Cardiac fibroblast (primary cell): Measurements from ENCODE around the gene EMP2.

Experiments used
- DNase-seq, 2 donors: peaks; one replicate each; pipeline versions ENCODE4 v3.0.0 to v3.0.0-alpha.2; 2010; ENCODE audit warnings: low read depth in 2 of 2
- H3K4me3 ChIP-seq, 2 donors: replicated peaks in 1 of 2; 1 replicate in 1 of 2; 2 replicates in 1 of 2; pipeline ENCODE4 v1.5.1; 2011; ENCODE audit warnings: low read depth in 2 of 2, low read length in 2 of 2, mild to moderate bottlenecking in 2 of 2, moderate library complexity in 1 of 2
- CTCF ChIP-seq: IDR thresholded peaks from one replicate; pipeline ENCODE4 v1.5.1; 2011; ENCODE audit warnings: low read depth, mild to moderate bottlenecking, low read length, inconsistent platforms

Gene EMP2

GRCh38 chr16:10490141-10490540 lies 90.3 kb downstream of the EMP2 start:
- no peak overlapping the region for H3K4me3 ChIP-seq
- peak in 1 of 2 donors; percentile 46 for DNase-seq
- no peak for TF ChIP-seq CTCF

- TF ChIP-seq CTCF, result no peak
- no peak overlapping the region for H3K4me3 ChIP-seq
- no peak for DNase-seq
Measured at GRCh38 chr16:10485698-10486382, 94.6 kb downstream of the EMP2 start.

- no peak overlapping the region for H3K4me3 ChIP-seq
- TF ChIP-seq CTCF, result no peak
- no peak for DNase-seq
Measured at GRCh38 chr16:10485159-10485558, 95.2 kb downstream of the EMP2 start.

DNA sequence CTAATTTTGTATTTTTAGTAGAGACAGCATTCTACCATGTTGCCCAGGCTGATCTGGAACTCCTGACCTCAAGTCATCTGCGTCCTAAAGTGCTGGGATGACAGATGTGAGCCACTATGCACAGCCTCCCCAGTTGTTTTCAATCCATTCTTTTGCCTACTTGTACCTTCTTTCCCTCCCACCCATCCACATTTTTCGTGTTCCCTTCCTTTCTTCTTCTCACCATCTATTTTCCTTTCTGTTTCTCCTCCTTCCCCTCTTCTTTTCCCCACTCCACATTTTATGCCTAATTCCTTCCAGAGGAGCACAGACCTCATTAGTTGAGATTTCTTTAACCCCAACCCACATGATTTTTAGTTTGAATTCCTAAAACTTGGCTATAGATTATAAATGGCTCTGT lies 100.2 kb downstream of the EMP2 start:
- no peak for DNase-seq
- TF ChIP-seq CTCF, result no peak
- H3K4me3 ChIP-seq, result no peak overlapping the region
